C4-2B (cell line): ENCODE measurements around the gene CDR2.
"Not testable (repeated sequence)": the region's sequence is repeated elsewhere in the genome, so short reads cannot be mapped to it uniquely, and the experiment has no call there.

Experiments used
- H3K27ac ChIP-seq: fragments of 450-650 bp; 2 replicates; pipeline ENCODE4 v1.5.1; 2017
- ZFX ChIP-seq: fragments of 450-650 bp; IDR thresholded peaks from 2 replicates; pipeline ENCODE4 v1.6.1; 2017
- TF ChIP-seq, protein P1 (sequence below): fragments of 450-650 bp; conservative IDR thresholded peaks from 2 replicates; pipeline ENCODE4 v1.5.1; 2017; ENCODE audit warnings: mild to moderate bottlenecking

Gene CDR2

DNA sequence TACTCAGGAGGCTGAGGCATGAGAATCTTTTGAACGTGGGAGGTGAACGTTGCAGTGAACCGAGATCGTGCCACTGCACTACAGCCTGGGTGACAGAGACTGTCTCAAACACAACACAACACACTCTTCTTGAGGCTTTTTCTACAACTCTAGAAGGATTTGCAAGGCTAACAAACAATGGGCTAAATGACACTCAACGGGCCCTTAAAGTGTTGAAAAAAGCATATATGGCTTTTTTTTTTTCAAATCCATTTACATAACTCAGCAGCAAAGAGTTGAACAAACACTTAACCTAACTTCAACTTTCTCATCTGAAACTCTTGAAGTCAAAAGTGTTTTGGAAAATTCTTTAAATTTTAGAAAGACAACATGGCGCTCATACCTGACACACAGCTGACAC, 22.3 kb downstream of the CDR2 start:
- H3K27ac ChIP-seq: no peak overlapping the region
- TF ChIP-seq ZFX: no peak
- TF ChIP-seq, protein P1, sequence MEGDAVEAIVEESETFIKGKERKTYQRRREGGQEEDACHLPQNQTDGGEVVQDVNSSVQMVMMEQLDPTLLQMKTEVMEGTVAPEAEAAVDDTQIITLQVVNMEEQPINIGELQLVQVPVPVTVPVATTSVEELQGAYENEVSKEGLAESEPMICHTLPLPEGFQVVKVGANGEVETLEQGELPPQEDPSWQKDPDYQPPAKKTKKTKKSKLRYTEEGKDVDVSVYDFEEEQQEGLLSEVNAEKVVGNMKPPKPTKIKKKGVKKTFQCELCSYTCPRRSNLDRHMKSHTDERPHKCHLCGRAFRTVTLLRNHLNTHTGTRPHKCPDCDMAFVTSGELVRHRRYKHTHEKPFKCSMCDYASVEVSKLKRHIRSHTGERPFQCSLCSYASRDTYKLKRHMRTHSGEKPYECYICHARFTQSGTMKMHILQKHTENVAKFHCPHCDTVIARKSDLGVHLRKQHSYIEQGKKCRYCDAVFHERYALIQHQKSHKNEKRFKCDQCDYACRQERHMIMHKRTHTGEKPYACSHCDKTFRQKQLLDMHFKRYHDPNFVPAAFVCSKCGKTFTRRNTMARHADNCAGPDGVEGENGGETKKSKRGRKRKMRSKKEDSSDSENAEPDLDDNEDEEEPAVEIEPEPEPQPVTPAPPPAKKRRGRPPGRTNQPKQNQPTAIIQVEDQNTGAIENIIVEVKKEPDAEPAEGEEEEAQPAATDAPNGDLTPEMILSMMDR: no peak

DNA sequence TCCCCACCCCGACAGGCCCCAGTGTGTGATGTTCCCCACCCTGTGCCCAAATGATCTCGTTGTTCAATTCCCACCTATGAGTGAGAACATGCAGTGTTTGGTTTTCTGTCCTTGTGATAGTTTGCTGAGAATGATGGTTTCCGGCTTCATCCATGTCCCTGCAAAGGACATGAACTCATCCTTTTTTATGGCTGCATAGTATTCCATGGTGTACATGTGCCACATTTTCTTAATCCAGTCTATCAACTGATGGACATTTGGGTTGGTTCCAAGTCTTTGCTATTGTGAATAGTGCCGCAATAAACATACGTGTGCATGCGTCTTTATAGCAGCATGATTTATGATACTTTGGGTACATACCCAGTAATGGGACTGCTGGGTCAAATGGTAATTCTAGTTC, 23.4 kb downstream of the CDR2 start:
- not testable (repeated sequence) for H3K27ac ChIP-seq

DNA sequence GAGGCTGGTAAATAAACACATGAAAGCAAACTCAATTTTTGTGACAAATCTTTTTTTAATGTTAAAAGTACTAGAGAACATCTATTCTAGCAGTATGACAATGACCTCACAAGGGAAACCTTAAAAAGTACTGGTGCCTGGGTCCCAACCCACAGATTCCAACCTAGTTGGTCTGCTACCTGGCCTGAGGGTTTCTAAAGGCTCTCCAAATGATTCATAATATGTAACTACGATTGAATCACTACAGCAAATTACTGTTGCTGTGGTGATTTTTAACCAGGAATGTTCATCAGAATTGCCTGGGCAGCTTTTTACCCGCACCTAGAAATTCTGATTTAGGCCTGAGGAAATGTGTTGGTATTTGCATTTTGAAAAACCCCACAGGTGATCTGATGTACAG, 26.1 kb downstream of the CDR2 start:
- TF ChIP-seq, protein P1: no peak
- TF ChIP-seq ZFX: no peak
- H3K27ac ChIP-seq: no peak overlapping the region

DNA sequence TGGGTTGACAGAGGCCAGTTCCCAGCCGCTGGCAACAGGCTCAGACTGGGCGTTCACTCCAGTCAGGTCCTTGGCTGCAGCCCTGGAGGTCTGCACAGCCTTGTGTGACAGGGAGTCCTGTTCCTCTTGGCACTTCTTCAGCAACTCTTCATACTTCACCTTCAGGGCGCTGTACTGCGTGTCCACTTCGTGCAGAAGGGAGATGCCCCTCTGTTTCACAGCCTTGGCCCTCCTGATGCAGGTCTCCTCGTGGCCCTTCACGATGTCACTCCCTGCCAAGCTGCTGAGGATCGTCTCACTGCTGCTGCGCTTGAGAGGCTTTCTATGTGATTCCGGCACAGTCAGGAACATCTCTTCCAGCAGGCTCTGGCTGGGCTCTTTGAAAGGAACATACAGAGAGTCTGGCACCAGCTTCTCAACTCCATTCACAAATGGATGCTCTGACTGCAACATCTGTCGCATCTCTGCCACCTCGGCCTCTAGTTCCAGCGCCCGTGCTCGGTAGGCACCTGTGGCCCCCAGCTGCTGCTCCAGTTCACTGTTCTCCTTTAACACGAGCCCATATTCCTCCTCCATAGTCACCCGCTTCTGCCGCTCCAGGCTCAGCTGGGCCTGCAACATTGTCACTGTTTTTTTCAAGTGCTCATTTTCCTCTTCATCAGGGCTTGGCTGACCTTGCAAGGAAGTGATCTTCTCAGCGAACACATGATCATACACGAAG, 27.2 kb downstream of the CDR2 start:
- no peak overlapping the region for H3K27ac ChIP-seq
- TF ChIP-seq, protein P1: no peak
- TF ChIP-seq ZFX: no peak

DNA sequence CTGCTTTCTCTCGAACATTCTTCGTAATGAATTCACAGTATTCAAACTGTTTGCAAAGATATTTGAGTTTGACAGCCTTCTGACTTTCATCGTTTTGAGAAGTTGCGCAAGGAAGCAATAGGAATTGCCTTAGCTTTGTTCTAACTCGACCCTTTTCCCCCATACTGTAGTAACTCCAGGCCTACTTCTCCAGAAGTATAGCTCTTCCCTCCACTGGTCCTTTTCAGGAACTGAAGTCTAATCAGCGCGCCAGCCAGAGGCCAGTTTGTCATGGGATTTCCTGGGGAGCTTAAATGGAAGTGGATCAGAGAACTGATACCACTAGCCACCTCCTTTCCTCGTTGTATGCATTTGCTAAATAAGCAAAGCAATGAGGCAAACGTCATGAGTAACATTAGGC, 27.9 kb downstream of the CDR2 start:
- no peak overlapping the region for H3K27ac ChIP-seq
- TF ChIP-seq ZFX: no peak
- TF ChIP-seq, protein P1: no peak

DNA sequence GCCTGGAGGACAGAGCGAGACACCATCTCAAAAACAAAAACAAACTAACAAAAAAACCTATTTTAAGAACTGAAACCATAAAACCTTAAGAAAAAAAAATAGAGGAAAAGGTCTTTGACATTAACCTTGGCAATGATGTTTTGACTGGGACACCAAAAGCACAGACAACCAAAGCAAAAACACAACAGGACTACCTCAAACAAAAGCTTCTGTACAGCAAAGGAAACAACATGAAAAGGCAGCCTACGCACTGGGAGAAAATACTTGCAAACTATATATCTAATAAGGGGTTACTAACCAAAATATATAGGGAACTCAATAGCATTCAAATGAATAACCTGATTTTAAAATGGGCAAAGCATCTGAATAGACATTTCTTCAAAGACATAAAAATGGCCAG, 32.3 kb downstream of the CDR2 start:
- TF ChIP-seq, protein P1: no peak
- no peak for TF ChIP-seq ZFX

DNA sequence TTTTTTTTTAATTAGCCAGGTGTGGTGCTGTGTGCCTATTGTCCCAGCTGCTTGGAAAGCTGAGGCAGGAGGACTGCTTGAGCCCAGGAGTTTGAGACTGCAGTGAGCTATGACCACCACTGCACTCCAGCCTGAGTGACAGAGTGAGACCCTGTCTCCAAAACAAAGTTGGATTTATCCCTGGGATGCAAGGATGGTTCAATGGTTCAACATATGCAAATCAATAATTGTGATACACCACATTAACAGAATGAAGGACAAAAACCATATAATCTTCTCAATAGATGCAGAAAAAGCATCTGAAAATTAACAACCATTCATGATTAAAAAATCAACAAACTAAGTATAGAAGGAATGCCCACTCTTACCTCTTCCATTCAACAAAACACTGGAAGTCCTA, 33.5 kb downstream of the CDR2 start:
- no peak overlapping the region for H3K27ac ChIP-seq
- TF ChIP-seq, protein P1: no peak
- TF ChIP-seq ZFX: no peak

More for the DNA sequence above, 32.3 kb downstream of the CDR2 start:
- no peak overlapping the region for H3K27ac ChIP-seq
